H1 (cell line): ENCODE measurements around the gene PROSER2. TPM values are rescaled to one million over a fixed set of nuclear protein-coding genes. Genes with fewer than 3 reads are reported as not detected.

Source experiments
- CTCF ChIA-PET: fragments of 300-600 bp; sonication (Branson Sonifier 250); formaldehyde crosslinking; loops from one replicate; lab custom pipeline; 2021; ENCODE audit not compliant: partially characterized antibody; lab: Charles Lee
- POLR2A ChIA-PET: fragments of 300-600 bp; sonication (Branson Sonifier 250); formaldehyde crosslinking; loops from one replicate; lab custom pipeline; 2021; ENCODE audit warnings: inconsistent platforms; ENCODE audit not compliant: partially characterized antibody; lab: Charles Lee
- DNase-seq, 2 experiments: peaks; one replicate each; pipeline versions ENCODE4 v3.0.0 to v3.0.0-alpha.2; 2010 to 2022; ENCODE audit warnings: low spot score in 2 of 2, low read depth in 1 of 2, mixed read lengths in 1 of 2
- FAIRE-seq: peaks from 2 replicates; lab custom pipeline; 2011; peaks lifted over from hg19 to GRCh38; lab: Jason Lieb, UNC
- H2AFZ ChIP-seq: 2 replicates; pipeline ENCODE4 v1.8.1; 2012; ENCODE audit warnings: low read length, inconsistent platforms
- H2AK5ac ChIP-seq: 2 replicates; pipeline ENCODE4 v1.6.1; 2013; ENCODE audit warnings: low read depth, low read length
- H2BK120ac ChIP-seq: replicated peaks from 2 replicates; pipeline ENCODE3; 2013; ENCODE audit warnings: low read depth, low read length, inconsistent platforms
- H2BK12ac ChIP-seq: 2 replicates; pipeline ENCODE4 v1.6.1; 2013; ENCODE audit warnings: low read depth, low read length
- H2BK15ac ChIP-seq: 2 replicates; pipeline ENCODE4 v1.6.1; 2013; ENCODE audit warnings: low read length
- H2BK20ac ChIP-seq: 2 replicates; pipeline ENCODE4 v1.6.1; 2013; ENCODE audit warnings: low read length
- H2BK5ac ChIP-seq: 2 replicates; pipeline ENCODE4 v1.6.1; 2013; ENCODE audit warnings: low read depth, low read length
- H3K14ac ChIP-seq: 2 replicates; pipeline ENCODE4 v1.6.1; 2013; ENCODE audit warnings: inconsistent platforms; ENCODE audit not compliant: insufficient read length
- H3K18ac ChIP-seq: 2 replicates; pipeline ENCODE4 v1.6.1; 2013; ENCODE audit warnings: low read length; ENCODE audit errors: extremely low read depth
- H3K23ac ChIP-seq: 2 replicates; pipeline ENCODE4 v1.6.1; 2013; ENCODE audit warnings: inconsistent platforms; ENCODE audit not compliant: insufficient read length
- H3K23me2 ChIP-seq: 2 replicates; pipeline ENCODE4 v1.6.1; 2013; ENCODE audit warnings: low read depth, low read length
- H3K27ac ChIP-seq: 2 replicates; pipeline ENCODE4 v1.6.1; 2011; ENCODE audit warnings: low read depth, low read length, inconsistent platforms
- H3K27me3 ChIP-seq, 4 experiments: replicated peaks in 1 of 4; 1 replicate in 1 of 4; 2 replicates in 3 of 4; pipeline versions ENCODE4 v1.6.1 to v1.8.1; 2011 to 2013; ENCODE audit warnings: low read length in 3 of 4, mild to moderate bottlenecking in 3 of 4, inconsistent platforms in 2 of 4, mixed read lengths in 2 of 4, moderate library complexity in 1 of 4; ENCODE audit not compliant: control insufficient read depth in 3 of 4, insufficient read depth in 3 of 4; ENCODE audit errors: extremely low read depth in 1 of 4
- H3K36me3 ChIP-seq, 4 experiments: 2 replicates each; pipeline versions ENCODE4 v1.6.1 to v1.8.1; 2011 to 2013; ENCODE audit warnings: mild to moderate bottlenecking in 4 of 4, low read length in 3 of 4, moderate library complexity in 2 of 4, control low read depth in 1 of 4, inconsistent platforms in 1 of 4; ENCODE audit not compliant: insufficient read depth in 4 of 4, control insufficient read depth in 2 of 4
- H3K4ac ChIP-seq: replicated peaks from 2 replicates; pipeline ENCODE3; 2013; ENCODE audit warnings: low read length, low read depth, mixed read lengths, inconsistent platforms; ENCODE audit not compliant: insufficient read length
- H3K4me1 ChIP-seq, 4 experiments: replicated peaks in 1 of 4; 1 replicate in 1 of 4; 2 replicates in 3 of 4; pipeline versions ENCODE4 v1.6.1 to v1.8.1; 2011 to 2013; ENCODE audit warnings: low read length in 3 of 4, inconsistent platforms in 2 of 4, mixed read lengths in 1 of 4; ENCODE audit not compliant: insufficient read depth in 4 of 4, control insufficient read depth in 3 of 4
- H3K4me2 ChIP-seq, 2 experiments: 2 replicates each; pipeline versions ENCODE4 v1.6.1 to v1.8.1; 2011 to 2013; ENCODE audit warnings: low read depth in 2 of 2, low read length in 2 of 2, control low read depth in 1 of 2, inconsistent platforms in 1 of 2, mild to moderate bottlenecking in 1 of 2; ENCODE audit not compliant: insufficient read depth in 1 of 2
- H3K4me3 ChIP-seq, 4 experiments: fragments of 200-600, 300-600 bp in 1 of 4; sonication (generic), shearing (Covaris generic), sonication (Bioruptor Twin) in 1 of 4; 2 replicates each; pipeline versions ENCODE4 v1.5.1 to v1.8.1; 2011 to 2016; ENCODE audit warnings: low read length in 4 of 4, low read depth in 3 of 4, control low read depth in 2 of 4, inconsistent platforms in 2 of 4, mild to moderate bottlenecking in 2 of 4, mixed read lengths in 1 of 4, moderate library complexity in 1 of 4; ENCODE audit not compliant: insufficient read depth in 2 of 4; ENCODE audit errors: extremely low read depth in 1 of 4
- H3K56ac ChIP-seq: replicated peaks from 2 replicates; pipeline ENCODE3; 2013; ENCODE audit warnings: low read depth, mild to moderate bottlenecking, mixed read lengths, low read length, inconsistent platforms; ENCODE audit not compliant: insufficient read length
- H3K79me1 ChIP-seq: 2 replicates; pipeline ENCODE4 v1.6.1; 2013; ENCODE audit warnings: low read depth, low read length, control low read depth
- H3K79me2 ChIP-seq, 2 experiments: 2 replicates each; pipeline versions ENCODE4 v1.6.1 to v1.8.1; 2012 to 2013; ENCODE audit warnings: low read length in 2 of 2, mild to moderate bottlenecking in 2 of 2, inconsistent platforms in 1 of 2; ENCODE audit not compliant: insufficient read depth in 2 of 2, control insufficient read depth in 1 of 2
- H3K9ac ChIP-seq, 4 experiments: replicated peaks in 1 of 4; 1 replicate in 1 of 4; 2 replicates in 3 of 4; pipeline versions ENCODE4 v1.6.1 to v1.8.1; 2011 to 2013; ENCODE audit warnings: low read depth in 3 of 4, low read length in 3 of 4, control low read depth in 2 of 4, mild to moderate bottlenecking in 2 of 4, moderate library complexity in 2 of 4, inconsistent platforms in 1 of 4; ENCODE audit errors: extremely low read depth in 1 of 4
- H3K9me3 ChIP-seq, 2 experiments: 2 replicates each; pipeline versions ENCODE4 v1.6.1 to v1.8.1; 2012 to 2013; ENCODE audit warnings: mild to moderate bottlenecking in 2 of 2, moderate library complexity in 2 of 2, control low read depth in 1 of 2, inconsistent platforms in 1 of 2, low read depth in 1 of 2, low read length in 1 of 2, mixed read lengths in 1 of 2; ENCODE audit not compliant: insufficient read depth in 2 of 2
- H4K20me1 ChIP-seq, 2 experiments: replicated peaks in 1 of 2; 2 replicates each; pipeline versions ENCODE3 to v1.8.1; 2011 to 2013; ENCODE audit warnings: inconsistent platforms in 2 of 2, low read length in 2 of 2, mild to moderate bottlenecking in 1 of 2; ENCODE audit not compliant: insufficient read depth in 2 of 2, control insufficient read depth in 1 of 2
- H4K5ac ChIP-seq: 2 replicates; pipeline ENCODE4 v1.6.1; 2013; ENCODE audit warnings: low read length, low read depth, mixed read lengths, inconsistent platforms; ENCODE audit not compliant: insufficient read length
- H4K8ac ChIP-seq: 2 replicates; pipeline ENCODE4 v1.8.0; 2013; ENCODE audit warnings: mild to moderate bottlenecking, moderate library complexity, low read length, inconsistent platforms; ENCODE audit not compliant: insufficient read depth; ENCODE audit errors: extremely low read depth
- H4K91ac ChIP-seq: replicated peaks from 2 replicates; pipeline ENCODE3; 2013; ENCODE audit warnings: low read length, mixed read lengths, inconsistent platforms; ENCODE audit not compliant: insufficient read length
- ASH2L ChIP-seq: fragments of 200-600, 300-600 bp; sonication (generic); IDR thresholded peaks from one replicate; pipeline ENCODE4 v1.7.1; 2017; ENCODE audit warnings: low read length
- KDM1A ChIP-seq: fragments of 200-600, 300-600 bp; sonication (generic); IDR thresholded peaks from 2 replicates; pipeline ENCODE4 v1.7.1; 2016; ENCODE audit warnings: mild to moderate bottlenecking, low read length, borderline replicate concordance
- KDM4A ChIP-seq: IDR thresholded peaks from one replicate; pipeline ENCODE4 v1.7.1; 2012; ENCODE audit warnings: low read depth, mild to moderate bottlenecking, moderate library complexity, low read length, inconsistent platforms; ENCODE audit not compliant: severe bottlenecking
- RBBP5 ChIP-seq: IDR thresholded peaks from 2 replicates; pipeline ENCODE4 v1.7.1; 2012; ENCODE audit warnings: low read depth, mild to moderate bottlenecking, inconsistent platforms, low read length, moderate library complexity, borderline replicate concordance
- WGBS, 2 experiments: shearing (Covaris generic) in 1 of 2; methylation state at CpG; one replicate each; pipeline versions ENCODE4 v1.1.6 to v1.1.7; 2013 to 2015; ENCODE audit warnings: low lambda C conversion rate in 2 of 2, mixed read lengths in 2 of 2, inconsistent platforms in 1 of 2, low coverage in 1 of 2, missing lambda C conversion rate in 1 of 2; ENCODE audit not compliant: insufficient replicate concordance in 2 of 2, insufficient coverage in 1 of 2, insufficient read length in 1 of 2; ENCODE audit errors: extremely low coverage in 1 of 2, missing lambda C conversion rate in 1 of 2; 5-methylcytosine and 5-hydroxymethylcytosine counted together
- polyA plus RNA-seq, 7 experiments: library from polyadenylated mRNA; depleted of rRNA in 3 of 7; stranded (reverse) in 5 of 7; unstranded in 2 of 7; fragments of >200 nt in 5 of 7; fragments of 200-250 nt in 2 of 7; gene quantifications; 1 replicate in 5 of 7; 2 replicates in 1 of 7; 4 replicates in 1 of 7; pipeline versions ENCODE4 v1.2.1 to v1.2.3, GENCODE V29; 2011 to 2013; ENCODE audit warnings: missing spikeins in 2 of 7, mixed read lengths in 2 of 7
- total RNA-seq: library from RNA; stranded (reverse); fragmentation: NEBNext Ultra II Directional; extraction: Animal tissue kit (Norgen Biotek cat#: 25700); gene quantifications from 2 replicates; pipeline ENCODE4 v1.2.1, GENCODE V29; 2021

The PROSER2 gene
- total and polyA plus RNA-seq, 2 of the 8 experiments (the other 6 are each of a cell fraction or from before 2014, with no cell fraction given), result 3.9 to 13.7 TPM

- DNase-seq (no peak), FAIRE-seq (no peak)
- 95% methylated on average over 11 of the region's 11 CpGs; no CpG with 5 or more reads in 1 of the 2 experiments for WGBS, 2 experiments
- no peaks in the 10 kb centered on the region for H3K79me2 ChIP-seq
- no peak overlapping the region for H4K91ac ChIP-seq
- H3K4me1 ChIP-seq, result no peaks in the 10 kb centered on the region; a peak in 1 of 7 replicates
- no peaks in the 10 kb centered on the region for H4K20me1 ChIP-seq
- no peaks in the 10 kb centered on the region for H3K79me1 ChIP-seq
- H3K4me2 ChIP-seq, result no peak overlapping the region
- H3K9me3 ChIP-seq, result no peaks in the 10 kb centered on the region
- H3K9ac ChIP-seq, result no peak overlapping the region
- H3K18ac ChIP-seq, result no peak overlapping the region
- H3K27ac ChIP-seq, result no peak overlapping the region
- no peak overlapping the region for H3K23ac ChIP-seq
- H2BK15ac ChIP-seq, result no peak overlapping the region
- no peak overlapping the region for H4K8ac ChIP-seq
- H3K4me3 ChIP-seq, result no peak overlapping the region
- no peak overlapping the region for H4K5ac ChIP-seq
- H3K14ac ChIP-seq, result no peak overlapping the region
- H2AK5ac ChIP-seq, result no peak overlapping the region
- no peak overlapping the region for H2BK20ac ChIP-seq
- no peaks in the 10 kb centered on the region for H3K27me3 ChIP-seq
- H2AFZ ChIP-seq, result no peak overlapping the region
- H2BK5ac ChIP-seq, result no peak overlapping the region
- H2BK12ac ChIP-seq, result no peak overlapping the region
- H3K56ac ChIP-seq, result no peak overlapping the region
- no peaks in the 10 kb centered on the region; a peak in 2 of 8 replicates for H3K36me3 ChIP-seq
- ChIA-PET CTCF (interaction anchor here (1.6 kb wide), 1 partner anchor 9 kb away, joined by 3 read pairs; no protein-coding TSS in a partner anchor), POLR2A (no interaction called here)
- no peaks in the 10 kb centered on the region for H3K23me2 ChIP-seq
- H2BK120ac ChIP-seq, result no peak overlapping the region
- no peak overlapping the region for H3K4ac ChIP-seq
- no peak for TF ChIP-seq ASH2L
- no peak for TF ChIP-seq KDM1A
- no peak for TF ChIP-seq KDM4A
- TF ChIP-seq RBBP5, result no peak
Observed at GRCh38 chr10:11861341-11861740, 38.2 kb downstream of the PROSER2 start.
